GM12801 (cell line): ENCODE measurements around the gene ATR.

Experiments used
- TF ChIP-seq, protein P1 (sequence below): IDR thresholded peaks from one replicate; pipeline ENCODE4 v1.5.1; 2011; ENCODE audit warnings: control low read depth; ENCODE audit not compliant: insufficient read length; ENCODE audit errors: extremely low read depth

ATR gene

DNA sequence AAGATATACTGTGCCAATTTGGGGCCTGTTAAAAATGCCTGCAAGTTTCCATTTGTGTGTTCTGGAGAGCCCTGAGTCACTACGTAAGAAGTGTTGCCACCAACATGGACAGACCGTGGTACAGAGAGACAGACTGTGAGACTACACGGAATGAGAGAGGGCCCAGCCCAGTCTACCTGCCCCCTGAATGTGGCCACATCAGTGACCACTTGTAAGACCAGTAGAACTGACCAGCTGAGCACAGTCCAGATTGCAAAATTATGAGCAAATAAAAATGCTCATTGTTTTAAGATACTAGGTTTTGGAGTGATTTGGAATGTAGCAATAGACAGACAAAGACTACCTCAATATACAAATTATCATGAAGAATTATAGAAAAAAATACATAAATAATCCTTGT, 42.0 kb downstream of the ATR start:
- TF ChIP-seq, protein P1, sequence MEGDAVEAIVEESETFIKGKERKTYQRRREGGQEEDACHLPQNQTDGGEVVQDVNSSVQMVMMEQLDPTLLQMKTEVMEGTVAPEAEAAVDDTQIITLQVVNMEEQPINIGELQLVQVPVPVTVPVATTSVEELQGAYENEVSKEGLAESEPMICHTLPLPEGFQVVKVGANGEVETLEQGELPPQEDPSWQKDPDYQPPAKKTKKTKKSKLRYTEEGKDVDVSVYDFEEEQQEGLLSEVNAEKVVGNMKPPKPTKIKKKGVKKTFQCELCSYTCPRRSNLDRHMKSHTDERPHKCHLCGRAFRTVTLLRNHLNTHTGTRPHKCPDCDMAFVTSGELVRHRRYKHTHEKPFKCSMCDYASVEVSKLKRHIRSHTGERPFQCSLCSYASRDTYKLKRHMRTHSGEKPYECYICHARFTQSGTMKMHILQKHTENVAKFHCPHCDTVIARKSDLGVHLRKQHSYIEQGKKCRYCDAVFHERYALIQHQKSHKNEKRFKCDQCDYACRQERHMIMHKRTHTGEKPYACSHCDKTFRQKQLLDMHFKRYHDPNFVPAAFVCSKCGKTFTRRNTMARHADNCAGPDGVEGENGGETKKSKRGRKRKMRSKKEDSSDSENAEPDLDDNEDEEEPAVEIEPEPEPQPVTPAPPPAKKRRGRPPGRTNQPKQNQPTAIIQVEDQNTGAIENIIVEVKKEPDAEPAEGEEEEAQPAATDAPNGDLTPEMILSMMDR: no peak

DNA sequence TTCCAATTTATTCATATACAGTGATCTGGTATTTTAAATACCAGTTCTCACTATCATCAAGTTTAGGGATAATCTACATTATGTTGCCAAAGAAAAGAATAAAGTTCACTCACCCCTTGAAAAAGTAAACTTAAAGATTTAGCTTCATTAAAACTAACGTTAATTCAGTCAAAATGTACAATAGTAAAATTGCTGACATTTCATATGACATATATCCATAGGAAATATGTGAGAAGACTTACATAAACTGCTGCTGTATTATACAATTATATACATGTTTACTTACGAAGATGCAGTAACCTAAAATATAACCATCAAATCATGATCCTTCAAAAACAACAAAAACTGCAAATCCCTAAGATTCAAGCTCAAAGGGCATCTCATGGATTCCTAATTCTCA, 44.0 kb downstream of the ATR start:
- TF ChIP-seq, protein P1: no peak

DNA sequence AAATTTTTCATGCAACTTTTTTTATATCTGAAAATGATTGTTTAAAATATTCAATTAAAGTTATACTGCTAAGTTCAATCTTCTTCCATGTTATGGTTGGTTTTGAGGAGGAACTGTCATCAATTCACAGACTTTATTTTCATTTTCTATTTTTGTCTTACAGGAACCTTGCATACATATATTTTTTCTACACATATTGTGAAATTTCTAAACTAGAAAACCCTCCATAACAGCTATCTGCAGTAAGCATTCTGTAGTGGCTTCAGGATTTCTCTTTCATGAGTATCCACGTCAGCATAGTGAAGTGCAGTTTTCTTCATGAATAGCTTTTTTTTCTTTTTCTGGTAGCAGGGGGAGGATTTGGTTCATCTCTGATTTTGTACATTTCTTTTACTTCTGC, 48.2 kb downstream of the ATR start:
- TF ChIP-seq, protein P1: no peak

DNA sequence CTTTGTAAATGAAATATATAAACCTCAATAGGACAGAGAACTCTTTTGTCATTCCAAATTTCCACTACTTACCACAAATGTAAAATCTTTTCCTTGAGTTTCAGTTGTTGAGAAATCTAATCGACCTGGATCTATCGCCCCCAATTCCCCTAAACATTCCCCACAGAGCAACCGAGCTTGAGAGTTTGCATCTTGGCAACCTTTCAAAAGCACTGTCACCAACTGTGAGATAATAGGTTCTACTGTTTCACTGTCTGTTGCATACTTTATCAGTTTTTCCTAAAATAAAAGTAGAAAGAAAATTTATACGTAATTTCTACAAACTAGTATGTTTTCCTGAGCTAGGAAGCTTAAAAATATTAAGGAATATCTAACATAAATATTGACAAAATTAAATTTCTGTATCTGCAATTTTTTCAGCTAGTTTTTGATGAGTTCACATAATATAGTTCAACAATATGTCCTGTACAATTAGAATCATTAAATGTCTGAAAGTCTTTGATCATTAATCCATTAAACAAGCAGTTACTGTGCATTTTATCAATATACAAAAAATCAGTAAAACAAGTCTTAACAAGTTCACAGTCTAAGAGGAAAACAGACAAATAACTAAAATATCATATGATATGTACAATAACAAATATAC, 54.5 kb downstream of the ATR start:
- TF ChIP-seq, protein P1: no peak

DNA sequence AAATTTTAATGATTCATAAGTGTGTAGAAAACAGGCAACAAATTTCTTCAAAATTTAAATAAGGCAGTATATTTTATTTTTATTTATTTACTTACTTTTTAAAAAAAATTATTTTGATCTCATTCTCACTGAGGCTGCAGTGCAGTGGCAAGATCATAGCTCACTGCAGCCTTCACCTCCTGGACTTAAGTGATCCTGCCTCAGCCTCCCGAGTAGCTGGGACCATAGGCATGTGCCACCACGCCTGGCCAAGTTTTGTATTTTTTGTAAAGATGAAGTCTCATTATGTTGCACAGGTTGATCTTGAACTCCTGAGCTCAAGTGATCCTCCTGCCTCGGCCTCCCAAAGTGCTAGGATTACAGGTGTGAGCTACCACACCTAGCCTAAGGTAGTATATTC, 69.5 kb downstream of the ATR start:
- TF ChIP-seq, protein P1: no peak

DNA sequence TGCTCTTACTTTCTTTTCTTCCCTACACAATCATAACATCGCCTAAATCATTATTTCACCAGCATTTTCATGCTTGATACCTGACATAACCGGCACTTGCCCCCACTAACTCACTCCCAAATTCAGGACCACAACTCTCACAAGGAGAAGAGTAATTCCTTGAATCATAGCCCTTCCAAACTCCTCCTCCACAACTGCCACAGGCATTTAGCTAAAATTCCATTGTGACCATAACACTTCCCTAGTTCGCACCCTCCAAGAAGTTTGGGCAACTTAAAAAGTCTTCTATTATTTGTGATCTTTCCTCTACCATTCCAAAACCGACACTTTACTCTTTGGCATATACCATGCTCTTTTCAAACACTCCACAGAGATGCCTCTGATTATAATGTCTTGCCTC, 71.3 kb downstream of the ATR start:
- TF ChIP-seq, protein P1: no peak

DNA sequence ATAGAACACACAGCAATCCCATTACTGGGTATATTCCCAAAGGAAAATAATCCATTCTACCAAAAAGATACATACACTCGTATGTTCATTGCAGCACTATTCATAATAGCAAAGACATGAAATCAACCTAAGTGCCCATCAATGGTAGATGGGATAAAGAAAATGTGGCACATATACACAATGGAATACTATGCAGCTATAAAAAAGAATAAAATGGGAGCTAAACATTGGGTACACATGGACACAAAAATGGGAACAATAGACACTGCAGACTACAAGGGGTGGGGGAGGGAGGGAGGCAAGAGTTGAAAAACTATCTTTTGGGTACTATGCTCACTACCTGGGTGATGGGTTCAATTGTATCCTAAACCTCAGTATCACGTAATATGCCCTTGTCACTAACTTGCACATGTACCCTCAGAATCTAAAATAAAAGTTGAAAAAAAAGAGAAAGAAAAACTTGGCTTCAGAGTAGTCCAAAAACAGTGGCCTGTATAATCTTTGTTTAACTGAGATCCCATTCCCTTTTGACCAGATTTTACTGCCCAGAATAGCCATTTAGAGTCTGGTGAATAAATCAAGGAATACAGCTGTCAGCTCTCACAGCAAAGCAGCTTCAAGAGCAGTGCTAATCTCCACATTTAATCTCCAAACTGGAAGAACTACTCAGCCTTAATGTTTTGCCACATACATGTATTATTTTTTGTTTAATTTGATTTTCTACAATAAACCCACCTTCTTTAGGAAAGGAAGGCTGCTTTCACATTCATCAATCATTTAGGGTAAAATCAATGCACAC, 76.1 kb downstream of the ATR start:
- TF ChIP-seq, protein P1: no peak
